HepG2 (cell line): ENCODE measurements around the gene LARP4. TPM values are rescaled to one million over a fixed set of nuclear protein-coding genes. Genes with fewer than 3 reads are reported as not detected.

Experiments used
- ARID3A ChIP-seq: IDR thresholded peaks from 2 replicates; pipeline ENCODE4 v1.6.1; 2012; ENCODE audit warnings: low read depth, low read length, improper control_type of control experiment
- DNMT1 ChIP-seq: sonication (generic); formaldehyde crosslinking; IDR thresholded peaks from 2 replicates; pipeline ENCODE4 v1.5.1; 2020; ENCODE audit warnings: mild to moderate bottlenecking, missing genetic modification reagents
- E2F5 ChIP-seq: sonication (generic); formaldehyde crosslinking; conservative IDR thresholded peaks from 2 replicates; pipeline ENCODE4 v1.4.0; 2020; ENCODE audit warnings: missing genetic modification reagents
- EEA1 ChIP-seq: sonication (generic); formaldehyde crosslinking; IDR thresholded peaks from 2 replicates; pipeline ENCODE4 v1.5.1; 2020; ENCODE audit warnings: mild to moderate bottlenecking, missing genetic modification reagents, borderline replicate concordance
- GTF2F1 ChIP-seq: fragments of 150-350 bp; IDR thresholded peaks from 2 replicates; pipeline ENCODE4 v1.6.1; 2014; ENCODE audit warnings: low read length
- HDAC1 ChIP-seq: sonication (generic); formaldehyde crosslinking; IDR thresholded peaks from 2 replicates; pipeline ENCODE4 v1.5.1; 2020; ENCODE audit warnings: mild to moderate bottlenecking, missing genetic modification reagents
- HDAC6 ChIP-seq: fragments of 200-600 bp; sonication (generic); IDR thresholded peaks from 2 replicates; pipeline ENCODE4 v1.7.0; 2017; ENCODE audit warnings: mild to moderate bottlenecking, antibody characterized with exemption, low read length, low read depth
- HOMEZ ChIP-seq: IDR thresholded peaks from 2 replicates; pipeline ENCODE4 v1.6.1; 2016; ENCODE audit warnings: low read depth
- MLXIP ChIP-seq: sonication (generic); formaldehyde crosslinking; IDR thresholded peaks from 2 replicates; pipeline ENCODE4 v1.9.0; 2021; ENCODE audit warnings: missing genetic modification reagents, borderline replicate concordance
- NCOA5 ChIP-seq: sonication (generic); formaldehyde crosslinking; IDR thresholded peaks from 2 replicates; pipeline ENCODE4 v1.4.0; 2020; ENCODE audit warnings: missing genetic modification reagents
- NFKB2 ChIP-seq: sonication (generic); formaldehyde crosslinking; IDR thresholded peaks from 2 replicates; pipeline ENCODE4 v1.4.0; 2020; ENCODE audit warnings: missing genetic modification reagents, borderline replicate concordance
- PCBP1 ChIP-seq: fragments of 200-400 bp; formaldehyde crosslinking; IDR thresholded peaks from 2 replicates; pipeline ENCODE4 v1.6.1; 2017; ENCODE audit warnings: mild to moderate bottlenecking, low read depth, low read length, borderline replicate concordance
- SALL1 ChIP-seq: sonication (generic); formaldehyde crosslinking; IDR thresholded peaks from 2 replicates; pipeline ENCODE4 v1.8.0; 2022; ENCODE audit warnings: mild to moderate bottlenecking, missing genetic modification reagents
- YEATS4 ChIP-seq: sonication (generic); formaldehyde crosslinking; IDR thresholded peaks from 2 replicates; pipeline ENCODE4 v1.4.0; 2020; ENCODE audit warnings: missing genetic modification reagents, borderline replicate concordance
- ZNF260 ChIP-seq: sonication (generic); formaldehyde crosslinking; IDR thresholded peaks from 2 replicates; pipeline ENCODE4 v1.4.0; 2020; ENCODE audit warnings: missing genetic modification reagents, low read depth, mild to moderate bottlenecking, borderline replicate concordance
- ZNF644 ChIP-seq: IDR thresholded peaks from 2 replicates; pipeline ENCODE4 v1.6.1; 2016; ENCODE audit warnings: low read depth
- ZNF674 ChIP-seq: sonication (generic); formaldehyde crosslinking; IDR thresholded peaks from 2 replicates; pipeline ENCODE4 v1.5.0; 2020; ENCODE audit warnings: low read depth, mild to moderate bottlenecking, missing genetic modification reagents
- ZNF782 ChIP-seq: sonication (generic); formaldehyde crosslinking; IDR thresholded peaks from 2 replicates; pipeline ENCODE4 v1.4.0; 2020; ENCODE audit warnings: missing genetic modification reagents, mild to moderate bottlenecking, borderline replicate concordance
- polyA plus RNA-seq, 8 experiments: library from polyadenylated mRNA; depleted of rRNA in 3 of 8; stranded (reverse) in 7 of 8; unstranded in 1 of 8; fragments of >200 nt; fragmentation: Illumina TruSeq in 4 of 8; extraction: Trizol in 4 of 8; gene quantifications; 2 replicates each; pipeline versions ENCODE4 v1.2.1 to v1.2.3, GENCODE V29; 2011 to 2016; ENCODE audit warnings: low read depth in 4 of 8, missing spikeins in 1 of 8, mixed read lengths in 1 of 8; ENCODE audit not compliant: insufficient read depth in 1 of 8
- total RNA-seq, 5 experiments: library from RNA; depleted of rRNA; stranded (reverse); fragments of >200 nt; fragmentation: Illumina TruSeq; extraction: Trizol; gene quantifications; 2 replicates each; pipeline ENCODE4 v1.2.3, GENCODE V29; 2016; ENCODE audit warnings: low read depth in 1 of 5

Gene LARP4
- total and polyA plus RNA-seq, 2 of the 13 experiments (the other 11 are each of a cell fraction or from before 2014, with no cell fraction given) = 16.4 to 42.7 TPM

GRCh38 chr12:50400638-50401499, at the start of gene LARP4 (continued):
- TF ChIP-seq YEATS4 (CRISPR knock-in tag) = peak; percentile 87
- peak; percentile 72 for TF ChIP-seq HOMEZ (CRISPR knock-in tag)
- peak; percentile 82; the same call in 1 of the 2 replicates for TF ChIP-seq NFKB2 (CRISPR knock-in tag)
- TF ChIP-seq ZNF782 = peak; percentile 82; the same call in 1 of the 2 replicates
- peak; percentile 88 for TF ChIP-seq SALL1 (CRISPR knock-in tag)
- no peak for TF ChIP-seq HDAC6
- TF ChIP-seq NCOA5 (CRISPR knock-in tag) = no peak
- peak; percentile 89 for TF ChIP-seq ZNF674 (CRISPR knock-in tag)
- TF ChIP-seq GTF2F1 = no peak; the same call in 1 of the 2 replicates
- no peak for TF ChIP-seq ZNF644
- no peak for TF ChIP-seq MLXIP (CRISPR knock-in tag)
- no peak for TF ChIP-seq E2F5 (CRISPR knock-in tag)
- TF ChIP-seq PCBP1 = 0 out of 2 replicates have a peak, but pooled peaks have one; percentile 66
- TF ChIP-seq ZNF260 (CRISPR knock-in tag) = no peak
- peak; percentile 88 for TF ChIP-seq EEA1 (CRISPR knock-in tag)
- TF ChIP-seq ARID3A = peak; percentile 53; the same call in 1 of the 2 replicates
- peak; percentile 89 for TF ChIP-seq HDAC1 (CRISPR knock-in tag)
- peak; percentile 16; the same call in 1 of the 2 replicates for TF ChIP-seq DNMT1 (CRISPR knock-in tag)
